Fibroblast of skin of right quadriceps (primary cell): Measurements from ENCODE around the gene NCCRP1.

Source experiments
- DNase-seq: peaks from one replicate; pipeline ENCODE4 v3.0.0-alpha.2; 2013

The NCCRP1 gene

GRCh38 chr19:39166571-39167391 lies 30.0 kb upstream of the NCCRP1 start:
- DNase-seq, result no peak

- no peak for DNase-seq
These were observed 29.1 kb upstream of the NCCRP1 start for GRCh38 chr19:39167461-39168257.

- DNase-seq, result no peak
These were observed 28.3 kb upstream of the NCCRP1 start for GRCh38 chr19:39168258-39169142.

- no peak for DNase-seq
These were observed 27.5 kb upstream of the NCCRP1 start for GRCh38 chr19:39169143-39169810.

- no peak for DNase-seq
These were observed 26.2 kb upstream of the NCCRP1 start for GRCh38 chr19:39170386-39171231.

- no peak for DNase-seq
These were observed 25.0 kb upstream of the NCCRP1 start for GRCh38 chr19:39171479-39172465.

GRCh38 chr19:39172700-39173501 lies 23.9 kb upstream of the NCCRP1 start:
- no peak for DNase-seq

GRCh38 chr19:39173502-39173991 lies 23.2 kb upstream of the NCCRP1 start:
- DNase-seq, result no peak

GRCh38 chr19:39174142-39174541 lies 22.6 kb upstream of the NCCRP1 start:
- DNase-seq, result no peak

- DNase-seq, result no peak
These were observed 21.9 kb upstream of the NCCRP1 start for GRCh38 chr19:39174558-39175544.

- DNase-seq, result no peak
These were observed 21.2 kb upstream of the NCCRP1 start for GRCh38 chr19:39175564-39175963.

- no peak for DNase-seq
These were observed 19.6 kb upstream of the NCCRP1 start for GRCh38 chr19:39177110-39177699.

GRCh38 chr19:39177736-39178135 lies 19.0 kb upstream of the NCCRP1 start:
- DNase-seq, result no peak

- no peak for DNase-seq
These were observed 18.3 kb upstream of the NCCRP1 start for GRCh38 chr19:39178296-39179006.

GRCh38 chr19:39179754-39180153 lies 17.0 kb upstream of the NCCRP1 start:
- no peak for DNase-seq

GRCh38 chr19:39180749-39181148 lies 16.0 kb upstream of the NCCRP1 start:
- no peak for DNase-seq
